Stimulated activated CD4-positive, alpha-beta T cell treated with anti-CD3 and anti-CD28 coated beads, TNF-alpha, amount 100 ng/mL, for 1 hour (primary cell): ENCODE measurements around the gene SLC17A9.

ENCODE experiments used
- DNase-seq, 3 donors: peaks; one replicate each; pipeline ENCODE4 v3.0.0-alpha.2; 2020; ENCODE audit warnings: low read depth in 3 of 3, low spot score in 1 of 3

SLC17A9 gene

GRCh38 chr20:62967149-62967501 is 14.6 kb downstream of the SLC17A9 start:
- no peak for DNase-seq

- no peak for DNase-seq
Observed at GRCh38 chr20:62967628-62968351, 15.3 kb downstream of the SLC17A9 start.

GRCh38 chr20:62968378-62969178 is 16.1 kb downstream of the SLC17A9 start:
- DNase-seq: no peak

GRCh38 chr20:62969179-62969760 is 16.8 kb downstream of the SLC17A9 start:
- no peak for DNase-seq

GRCh38 chr20:62969939-62970306 is 17.4 kb downstream of the SLC17A9 start:
- no peak for DNase-seq

GRCh38 chr20:62970307-62971210 is 18.1 kb downstream of the SLC17A9 start:
- no peak for DNase-seq

- no peak for DNase-seq
Observed at GRCh38 chr20:62971211-62971949, 18.9 kb downstream of the SLC17A9 start.

- peak; percentile 42 to 79 (median 69) for DNase-seq
Observed at GRCh38 chr20:62971950-62972844, 19.7 kb downstream of the SLC17A9 start.

GRCh38 chr20:62972845-62973745 is 20.6 kb downstream of the SLC17A9 start:
- DNase-seq: no peak

GRCh38 chr20:62975251-62975760 is 22.8 kb downstream of the SLC17A9 start:
- no peak for DNase-seq

- DNase-seq: no peak
Observed at GRCh38 chr20:62975812-62976508, 23.5 kb downstream of the SLC17A9 start.

GRCh38 chr20:62976886-62977285 is 24.4 kb downstream of the SLC17A9 start:
- no peak for DNase-seq

GRCh38 chr20:62977613-62978560 is 25.4 kb downstream of the SLC17A9 start:
- peak; percentile 51 to 63 (median 61) for DNase-seq

- DNase-seq: no peak
Observed at GRCh38 chr20:62978561-62978943, 26.0 kb downstream of the SLC17A9 start.

- DNase-seq: no peak
Observed at GRCh38 chr20:62979310-62979709, 26.8 kb downstream of the SLC17A9 start.

- no peak for DNase-seq
Observed at GRCh38 chr20:62979876-62980373, 27.4 kb downstream of the SLC17A9 start.
